Measurements from ENCODE around the gene QDPR. TPM values are rescaled to one million over a fixed set of nuclear protein-coding genes. Genes with fewer than 3 reads are reported as not detected.

The QDPR gene
- total and polyA plus RNA-seq, 12 donors, result 23.3 to 86.2 (median 45.8) TPM

DNA sequence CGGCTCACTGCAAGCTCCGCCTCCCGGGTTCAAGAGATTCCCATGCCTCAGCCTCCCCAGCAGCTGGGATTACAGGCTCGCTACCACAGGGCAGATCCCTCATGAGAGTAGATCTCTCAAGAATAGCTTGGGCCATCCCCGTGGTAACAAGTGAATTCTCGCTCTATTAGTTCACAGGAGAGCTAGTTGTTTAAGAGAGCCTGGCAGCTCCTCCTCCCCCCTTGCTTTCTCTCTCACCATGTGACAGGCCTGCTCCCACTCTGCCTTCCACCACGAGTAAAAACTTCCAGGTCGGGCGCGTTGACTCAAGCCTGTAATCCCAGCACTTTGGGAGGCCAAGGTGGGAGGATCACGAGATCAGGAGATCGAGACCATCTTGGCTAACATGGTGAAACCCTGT is 34.8 kb upstream of the QDPR start:
- Histone ChIP-seq H3K27ac (no peak overlapping the region), H3K4me3 (no peak overlapping the region), H3K9me3 (replicated peaks in 1 of 3) (no peaks in the 10 kb centered on the region), H3K4me1 (replicated peaks in 1 of 2) (peaks cover 0 to 8% of the 10 kb centered on the region in 2 donors), H3K27me3 (no peaks in the 10 kb centered on the region), H3K36me3 (replicated peaks in 1 of 2) (no peaks in the 10 kb centered on the region)
- no peak for DNase-seq
- no peak for TF ChIP-seq POLR2A (IDR thresholded peaks at IDR 0.05)
- TF ChIP-seq, protein P1, sequence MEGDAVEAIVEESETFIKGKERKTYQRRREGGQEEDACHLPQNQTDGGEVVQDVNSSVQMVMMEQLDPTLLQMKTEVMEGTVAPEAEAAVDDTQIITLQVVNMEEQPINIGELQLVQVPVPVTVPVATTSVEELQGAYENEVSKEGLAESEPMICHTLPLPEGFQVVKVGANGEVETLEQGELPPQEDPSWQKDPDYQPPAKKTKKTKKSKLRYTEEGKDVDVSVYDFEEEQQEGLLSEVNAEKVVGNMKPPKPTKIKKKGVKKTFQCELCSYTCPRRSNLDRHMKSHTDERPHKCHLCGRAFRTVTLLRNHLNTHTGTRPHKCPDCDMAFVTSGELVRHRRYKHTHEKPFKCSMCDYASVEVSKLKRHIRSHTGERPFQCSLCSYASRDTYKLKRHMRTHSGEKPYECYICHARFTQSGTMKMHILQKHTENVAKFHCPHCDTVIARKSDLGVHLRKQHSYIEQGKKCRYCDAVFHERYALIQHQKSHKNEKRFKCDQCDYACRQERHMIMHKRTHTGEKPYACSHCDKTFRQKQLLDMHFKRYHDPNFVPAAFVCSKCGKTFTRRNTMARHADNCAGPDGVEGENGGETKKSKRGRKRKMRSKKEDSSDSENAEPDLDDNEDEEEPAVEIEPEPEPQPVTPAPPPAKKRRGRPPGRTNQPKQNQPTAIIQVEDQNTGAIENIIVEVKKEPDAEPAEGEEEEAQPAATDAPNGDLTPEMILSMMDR (IDR thresholded peaks at IDR 0.05), result no peak
- 84 to 90% (median 87%) methylated on average over 9 to 12 of the region's 12 CpGs for WGBS, 4 donors
- intact Hi-C loops (cut with DNase I), result loop anchor here (5.0 to 10.0 kb wide), 2 partner anchors 91 to 258 kb away; no protein-coding TSS in a partner anchor

DNA sequence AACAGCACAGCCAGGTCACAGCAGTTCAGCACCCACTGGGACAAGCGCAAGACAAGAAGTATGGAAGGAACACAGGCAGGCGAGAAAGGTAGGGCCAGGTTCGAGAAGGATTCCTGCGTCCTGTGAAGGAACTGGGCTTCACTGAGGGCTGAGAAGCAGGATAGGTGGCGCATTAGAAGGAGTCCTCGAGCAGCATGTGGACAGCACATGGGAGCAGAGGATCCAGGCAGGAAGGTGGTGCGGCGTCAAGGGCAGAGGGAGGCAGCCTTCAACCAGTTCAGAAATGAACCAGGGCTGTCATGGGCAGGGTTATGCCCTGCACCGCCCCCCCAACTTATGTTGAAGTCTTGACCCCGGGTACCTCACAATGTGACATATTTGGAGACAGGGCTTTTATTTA is 34.3 kb upstream of the QDPR start:
- DNase-seq, result no peak
- no peaks in the 10 kb centered on the region for H3K27me3 ChIP-seq
- 79 to 80% (median 79%) methylated on average over 10 of the region's 10 CpGs for WGBS, 4 donors
- H3K9me3 ChIP-seq (replicated peaks in 1 of 3), result no peaks in the 10 kb centered on the region
- peaks cover 0 to 8% of the 10 kb centered on the region in 2 donors for H3K4me1 ChIP-seq (replicated peaks in 1 of 2)
- H3K4me3 ChIP-seq, result no peak overlapping the region
- no peaks in the 10 kb centered on the region for H3K36me3 ChIP-seq (replicated peaks in 1 of 2)
- TF ChIP-seq, protein P1 (IDR thresholded peaks at IDR 0.05), result no peak
- H3K27ac ChIP-seq, result no peak overlapping the region
- intact Hi-C loops (cut with DNase I), result loop anchor here (5.0 to 10.0 kb wide), 2 partner anchors 91 to 259 kb away; no protein-coding TSS in a partner anchor

DNA sequence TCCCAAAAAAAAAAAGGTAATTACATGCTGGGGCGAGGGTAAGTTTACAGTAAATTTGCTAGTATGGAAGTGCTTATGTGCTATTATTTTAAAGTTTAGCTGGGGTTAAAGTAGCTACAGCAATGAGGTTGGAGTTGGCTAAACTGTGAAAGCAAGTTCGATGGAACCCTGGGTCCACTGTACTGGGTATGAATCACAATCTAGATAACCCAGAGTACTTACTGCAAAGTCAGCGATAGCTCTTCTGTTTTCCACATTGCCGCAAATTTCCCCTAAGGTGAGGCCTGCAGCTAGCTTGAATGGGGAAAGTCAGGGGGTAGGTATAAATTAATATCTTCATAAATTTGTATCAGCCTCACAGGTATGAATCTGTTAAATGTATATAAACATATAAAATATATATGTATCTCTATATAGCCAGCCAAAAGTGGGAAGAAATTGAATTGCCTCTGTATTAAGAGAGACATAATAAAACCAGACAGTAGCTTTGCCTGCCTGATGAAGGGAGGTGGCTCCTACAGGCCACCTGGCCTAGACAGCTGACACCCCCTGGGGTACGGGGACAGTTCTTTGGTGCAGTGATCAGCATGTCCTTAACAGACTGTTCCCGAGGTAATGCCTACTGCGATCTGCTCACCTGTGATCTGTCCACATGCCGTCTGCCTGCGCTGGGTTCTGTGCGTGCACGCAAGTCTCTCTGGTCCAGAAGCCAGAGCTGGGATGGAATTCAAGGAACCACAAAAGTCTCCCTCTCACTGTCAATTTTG is 33.7 kb upstream of the QDPR start:
- Histone ChIP-seq H3K27ac (no peak overlapping the region), H3K27me3 (no peaks in the 10 kb centered on the region), H3K36me3 (replicated peaks in 1 of 2) (no peaks in the 10 kb centered on the region), H3K9me3 (replicated peaks in 1 of 3) (no peaks in the 10 kb centered on the region), H3K4me3 (no peak overlapping the region), H3K4me1 (replicated peaks in 1 of 2) (peaks cover 0 to 8% of the 10 kb centered on the region in 2 donors)
- TF ChIP-seq POLR2A (IDR thresholded peaks at IDR 0.05), result no peak
- TF ChIP-seq, protein P1 (IDR thresholded peaks at IDR 0.05), result no peak
- intact Hi-C loops (cut with DNase I), result loop anchor here (5.0 to 10.0 kb wide), 2 partner anchors 92 to 259 kb away; no protein-coding TSS in a partner anchor
- WGBS, 4 donors, result 68 to 73% (median 70%) methylated on average over 11 of the region's 11 CpGs
- DNase-seq, result no peak

DNA sequence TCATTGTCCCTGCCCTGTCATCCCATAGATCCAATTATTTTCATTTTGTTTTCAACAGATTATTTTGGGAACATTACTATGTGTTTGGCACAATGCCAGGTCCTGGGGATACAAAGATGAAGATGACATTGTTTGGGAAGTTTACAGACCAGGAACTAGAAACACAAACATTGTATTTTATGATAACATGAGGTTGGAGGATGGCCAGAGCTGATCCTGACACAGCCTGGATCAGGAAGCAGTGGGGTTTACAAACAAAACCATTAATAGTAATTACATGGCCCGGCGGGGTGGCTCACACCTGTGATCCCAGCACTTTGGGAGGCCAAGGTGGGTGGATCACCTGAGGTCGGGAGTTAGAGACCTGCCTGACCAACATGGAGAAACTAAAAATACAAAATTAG is 32.9 kb upstream of the QDPR start:
- 48 to 67% (median 54%) methylated on average over 3 of the region's 3 CpGs for WGBS, 4 donors
- DNase-seq, result peak in 1 of 7 donors; percentile 27
- no peak overlapping the region for H3K4me3 ChIP-seq
- no peaks in the 10 kb centered on the region for H3K9me3 ChIP-seq (replicated peaks in 1 of 3)
- H3K4me1 ChIP-seq (replicated peaks in 1 of 2), result peaks cover 0 to 8% of the 10 kb centered on the region in 2 donors
- intact Hi-C loops (cut with DNase I), result loop anchor here (5.0 to 10.0 kb wide), 2 partner anchors 92 to 260 kb away; no protein-coding TSS in a partner anchor
- TF ChIP-seq, protein P1 (IDR thresholded peaks at IDR 0.05), result no peak
- TF ChIP-seq POLR2A (IDR thresholded peaks at IDR 0.05), result no peak
- no peak overlapping the region for H3K27ac ChIP-seq
- no peaks in the 10 kb centered on the region for H3K36me3 ChIP-seq (replicated peaks in 1 of 2)
- no peaks in the 10 kb centered on the region for H3K27me3 ChIP-seq

Data from adrenal gland (tissue), 12 donors.